Measurements from ENCODE around the gene PRKAR2B.

- TF ChIP-seq POLR2AphosphoS5 (IDR thresholded peaks at IDR 0.05; ENCODE audit: low read depth, low read length) (no peak), TAF1 (IDR thresholded peaks at IDR 0.05; ENCODE audit: borderline replicate concordance, insufficient read depth, low read length) (no peak), REST (IDR thresholded peaks at IDR 0.05; ENCODE audit: insufficient read depth in 1 of 2, low read depth in 2 of 2, low read length in 2 of 2) (no peak), SIN3A (IDR thresholded peaks at IDR 0.05; ENCODE audit: borderline replicate concordance, insufficient read depth, low read length) (no peak)
Observed at GRCh38 chr7:107002126-107002525, 42.4 kb upstream of the PRKAR2B start.

Measured in PFSK-1 (cell line).